ENCODE measurements around the gene CNTFR.
A peak's percentile ranks its signal among the peaks of the same experiment; 100 is the strongest.

Gene CNTFR

GRCh38 chr9:34576597-34577399, 12.7 kb downstream of the CNTFR start:
- H3K27me3 Mint-ChIP-seq: peaks cover 66 to 85% of the 10 kb centered on the region in 2 donors
- H3K9me3 Mint-ChIP-seq: no peaks in the 10 kb centered on the region
- no peak overlapping the region for H3K27ac Mint-ChIP-seq
- H3K4me3 Mint-ChIP-seq: peak overlapping the region; percentile 74 to 76
- DNase-seq: no peak
- peaks cover 7 to 11% of the 10 kb centered on the region in 2 donors for H3K4me1 Mint-ChIP-seq
- ATAC-seq (replicated peaks): no peak
- no peaks in the 10 kb centered on the region for H3K36me3 Mint-ChIP-seq

GRCh38 chr9:34575862-34576596, 13.5 kb downstream of the CNTFR start:
- no peak overlapping the region for H3K4me3 Mint-ChIP-seq

GRCh38 chr9:34575241-34575640, 14.3 kb downstream of the CNTFR start:
- peaks cover 55 to 84% of the 10 kb centered on the region in 2 donors for H3K27me3 Mint-ChIP-seq
- H3K27ac Mint-ChIP-seq: no peak overlapping the region
- no peaks in the 10 kb centered on the region for H3K9me3 Mint-ChIP-seq
- no peak overlapping the region for H3K4me3 Mint-ChIP-seq
- H3K4me1 Mint-ChIP-seq: peaks cover 15% of the 10 kb centered on the region in 2 donors
- DNase-seq (no peak), ATAC-seq (replicated peaks) (no peak)
- no peaks in the 10 kb centered on the region for H3K36me3 Mint-ChIP-seq

More at GRCh38 chr9:34575862-34576596, 13.5 kb downstream of the CNTFR start:
- no peak for ATAC-seq (replicated peaks)
- Mint-ChIP-seq H3K27me3 (peaks cover 63 to 84% of the 10 kb centered on the region in 2 donors), H3K27ac (no peak overlapping the region), H3K36me3 (no peaks in the 10 kb centered on the region), H3K4me1 (peaks cover 12 to 15% of the 10 kb centered on the region in 2 donors), H3K9me3 (no peaks in the 10 kb centered on the region)
- no peak for DNase-seq

GRCh38 chr9:34574571-34574970, 15.0 kb downstream of the CNTFR start:
- H3K27me3 Mint-ChIP-seq: peaks cover 56 to 84% of the 10 kb centered on the region in 2 donors
- DNase-seq (no peak), ATAC-seq (replicated peaks) (no peak)
- no peak overlapping the region for H3K27ac Mint-ChIP-seq
- H3K4me3 Mint-ChIP-seq: no peak overlapping the region
- peaks cover 15% of the 10 kb centered on the region in 2 donors for H3K4me1 Mint-ChIP-seq
- H3K9me3 Mint-ChIP-seq: no peaks in the 10 kb centered on the region
- H3K36me3 Mint-ChIP-seq: no peaks in the 10 kb centered on the region

GRCh38 chr9:34573599-34574325, 15.8 kb downstream of the CNTFR start:
- ATAC-seq (replicated peaks): no peak
- peaks cover 48 to 78% of the 10 kb centered on the region in 2 donors for H3K27me3 Mint-ChIP-seq
- no peaks in the 10 kb centered on the region for H3K36me3 Mint-ChIP-seq
- H3K4me1 Mint-ChIP-seq: peaks cover 13 to 15% of the 10 kb centered on the region in 2 donors
- no peaks in the 10 kb centered on the region for H3K9me3 Mint-ChIP-seq
- no peak overlapping the region for H3K27ac Mint-ChIP-seq
- H3K4me3 Mint-ChIP-seq: no peak overlapping the region
- no peak for DNase-seq

GRCh38 chr9:34572628-34573027, 16.9 kb downstream of the CNTFR start:
- H3K36me3 Mint-ChIP-seq: no peaks in the 10 kb centered on the region
- H3K4me1 Mint-ChIP-seq: peaks cover 13% of the 10 kb centered on the region in 2 donors
- no peak overlapping the region for H3K27ac Mint-ChIP-seq
- no peaks in the 10 kb centered on the region for H3K9me3 Mint-ChIP-seq
- H3K4me3 Mint-ChIP-seq: no peak overlapping the region
- no peak for ATAC-seq (replicated peaks)
- H3K27me3 Mint-ChIP-seq: peaks cover 49 to 77% of the 10 kb centered on the region in 2 donors
- DNase-seq: no peak

GRCh38 chr9:34572092-34572491, 17.4 kb downstream of the CNTFR start:
- Mint-ChIP-seq H3K27me3 (peaks cover 49 to 77% of the 10 kb centered on the region in 2 donors), H3K4me1 (peaks cover 7 to 8% of the 10 kb centered on the region in 2 donors), H3K36me3 (no peaks in the 10 kb centered on the region), H3K4me3 (no peak overlapping the region), H3K27ac (no peak overlapping the region), H3K9me3 (no peaks in the 10 kb centered on the region)
- ATAC-seq (replicated peaks) (peak in 1 of 2 donors; percentile 27), DNase-seq (no peak)

GRCh38 chr9:34571481-34571810, 18.1 kb downstream of the CNTFR start:
- Mint-ChIP-seq H3K36me3 (no peaks in the 10 kb centered on the region), H3K27me3 (peaks cover 51 to 79% of the 10 kb centered on the region in 2 donors), H3K4me3 (no peak overlapping the region), H3K4me1 (peaks cover 6 to 8% of the 10 kb centered on the region in 2 donors), H3K27ac (no peak overlapping the region), H3K9me3 (no peaks in the 10 kb centered on the region)
- DNase-seq (no peak), ATAC-seq (replicated peaks) (no peak)

GRCh38 chr9:34570809-34571480, 18.6 kb downstream of the CNTFR start:
- Mint-ChIP-seq H3K4me1 (peaks cover 6 to 8% of the 10 kb centered on the region in 2 donors), H3K9me3 (no peaks in the 10 kb centered on the region), H3K4me3 (no peak overlapping the region), H3K27me3 (peaks cover 49 to 79% of the 10 kb centered on the region in 2 donors), H3K36me3 (no peaks in the 10 kb centered on the region), H3K27ac (no peak overlapping the region)
- ATAC-seq (replicated peaks): no peak
- DNase-seq: no peak

- Mint-ChIP-seq H3K36me3 (no peaks in the 10 kb centered on the region), H3K4me1 (peaks cover 6 to 8% of the 10 kb centered on the region in 2 donors), H3K9me3 (no peaks in the 10 kb centered on the region), H3K27me3 (peaks cover 52 to 81% of the 10 kb centered on the region in 2 donors), H3K27ac (no peak overlapping the region), H3K4me3 (no peak overlapping the region)
- ATAC-seq (replicated peaks): no peak
- DNase-seq: no peak
These were observed 19.1 kb downstream of the CNTFR start for GRCh38 chr9:34570376-34570775.

- ATAC-seq (replicated peaks) (no peak), DNase-seq (no peak)
- Mint-ChIP-seq H3K4me1 (peaks cover 6 to 8% of the 10 kb centered on the region in 2 donors), H3K36me3 (no peaks in the 10 kb centered on the region), H3K27ac (no peak overlapping the region), H3K27me3 (peaks cover 61 to 80% of the 10 kb centered on the region in 2 donors), H3K4me3 (no peak overlapping the region), H3K9me3 (no peaks in the 10 kb centered on the region)
These were observed 20.8 kb downstream of the CNTFR start for GRCh38 chr9:34568774-34569173.

GRCh38 chr9:34568133-34568532, 21.4 kb downstream of the CNTFR start:
- Mint-ChIP-seq H3K9me3 (no peaks in the 10 kb centered on the region), H3K36me3 (no peaks in the 10 kb centered on the region), H3K4me1 (peaks cover 6 to 8% of the 10 kb centered on the region in 2 donors), H3K27ac (no peak overlapping the region), H3K27me3 (peaks cover 60 to 80% of the 10 kb centered on the region in 2 donors), H3K4me3 (no peak overlapping the region)
- ATAC-seq (replicated peaks): no peak
- no peak for DNase-seq

GRCh38 chr9:34566972-34567371, 22.6 kb downstream of the CNTFR start:
- DNase-seq (no peak), ATAC-seq (replicated peaks) (no peak)
- no peak overlapping the region for H3K4me3 Mint-ChIP-seq
- no peaks in the 10 kb centered on the region for H3K9me3 Mint-ChIP-seq
- H3K4me1 Mint-ChIP-seq: peaks cover 5 to 8% of the 10 kb centered on the region in 2 donors
- H3K27me3 Mint-ChIP-seq: peaks cover 67 to 82% of the 10 kb centered on the region in 2 donors
- no peaks in the 10 kb centered on the region for H3K36me3 Mint-ChIP-seq
- H3K27ac Mint-ChIP-seq: no peak overlapping the region

GRCh38 chr9:34566322-34566721, 23.2 kb downstream of the CNTFR start:
- Mint-ChIP-seq H3K9me3 (no peaks in the 10 kb centered on the region), H3K27me3 (peaks cover 63 to 75% of the 10 kb centered on the region in 2 donors)

More at GRCh38 chr9:34566322-34566721, 23.2 kb downstream of the CNTFR start:
- Mint-ChIP-seq H3K4me3 (no peak overlapping the region), H3K4me1 (peaks cover 0 to 4% of the 10 kb centered on the region in 2 donors), H3K27ac (no peak overlapping the region), H3K36me3 (no peaks in the 10 kb centered on the region)
- ATAC-seq (replicated peaks) (no peak), DNase-seq (no peak)

All from stimulated activated naive B cell treated with anti-CD40 and anti-IgM and Interleukin-4, amounts not matched to agents 10 μg/mL and 1 μg/mL and 100 μg/mL, for 72 hours (primary cell).